GM18867 (cell line): ENCODE measurements around the gene IL9R.
"Not testable (repeated sequence)": the region's sequence is repeated elsewhere in the genome, so short reads cannot be mapped to it uniquely, and the experiment has no call there.

Experiments
- ATAC-seq: cut with Tn5 transposase; IDR thresholded peaks from one replicate; pipeline ENCODE4 v1.9.1; 2021; ENCODE audit warnings: mild to moderate bottlenecking, moderate library complexity; ENCODE audit not compliant: unreplicated experiment

The IL9R gene, protein sequence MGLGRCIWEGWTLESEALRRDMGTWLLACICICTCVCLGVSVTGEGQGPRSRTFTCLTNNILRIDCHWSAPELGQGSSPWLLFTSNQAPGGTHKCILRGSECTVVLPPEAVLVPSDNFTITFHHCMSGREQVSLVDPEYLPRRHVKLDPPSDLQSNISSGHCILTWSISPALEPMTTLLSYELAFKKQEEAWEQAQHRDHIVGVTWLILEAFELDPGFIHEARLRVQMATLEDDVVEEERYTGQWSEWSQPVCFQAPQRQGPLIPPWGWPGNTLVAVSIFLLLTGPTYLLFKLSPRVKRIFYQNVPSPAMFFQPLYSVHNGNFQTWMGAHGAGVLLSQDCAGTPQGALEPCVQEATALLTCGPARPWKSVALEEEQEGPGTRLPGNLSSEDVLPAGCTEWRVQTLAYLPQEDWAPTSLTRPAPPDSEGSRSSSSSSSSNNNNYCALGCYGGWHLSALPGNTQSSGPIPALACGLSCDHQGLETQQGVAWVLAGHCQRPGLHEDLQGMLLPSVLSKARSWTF

DNA sequence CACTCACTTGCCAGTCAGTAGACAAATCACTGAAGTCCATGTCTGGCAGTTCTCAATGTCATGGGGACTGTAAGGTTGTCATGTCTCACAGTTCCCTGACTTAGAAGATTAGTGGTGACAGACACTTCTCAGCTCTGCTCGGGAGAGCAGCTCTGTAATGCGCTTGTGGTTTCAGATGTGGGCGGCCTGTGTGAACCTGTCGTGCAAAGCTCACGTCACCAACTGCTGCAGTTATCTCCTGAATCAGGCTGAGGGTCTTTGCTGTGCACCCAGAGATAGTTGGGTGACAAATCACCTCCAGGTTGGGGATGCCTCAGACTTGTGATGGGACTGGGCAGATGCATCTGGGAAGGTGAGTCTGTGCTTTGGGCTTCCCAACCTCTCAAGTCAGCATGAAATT lies at the start of gene IL9R:
Gene IL9R, plus strand, starts transcription at position 261 of the 400 bp plus-strand sequence. Its CDS starts 64 bp downstream, at position 325.
- peak; percentile 92 for ATAC-seq

DNA sequence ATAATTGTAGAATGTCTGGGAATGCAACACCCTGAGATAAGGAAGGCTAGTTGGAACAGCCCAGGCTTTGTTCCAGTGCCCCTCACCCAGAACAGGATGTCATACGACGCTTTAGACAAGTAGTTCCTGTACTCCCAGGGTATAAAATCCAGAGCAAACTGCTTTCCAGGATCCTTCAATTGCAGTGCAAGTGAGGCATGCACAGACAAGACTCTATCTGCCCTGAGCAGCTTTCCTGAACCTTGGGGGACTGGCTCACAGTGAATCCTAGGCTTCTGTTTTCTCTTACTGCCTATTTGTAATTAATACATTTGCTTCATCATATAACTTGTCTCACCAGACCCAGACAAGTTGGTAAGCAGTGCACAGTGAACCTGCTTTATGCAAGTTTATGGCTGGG lies 48.4 kb upstream of the IL9R start:
- no peak for ATAC-seq

GRCh38 chrX:155951237-155951789 lies 46.2 kb upstream of the IL9R start:
- ATAC-seq: no peak

GRCh38 chrX:155953055-155953454 lies 44.4 kb upstream of the IL9R start:
- ATAC-seq: no peak

DNA sequence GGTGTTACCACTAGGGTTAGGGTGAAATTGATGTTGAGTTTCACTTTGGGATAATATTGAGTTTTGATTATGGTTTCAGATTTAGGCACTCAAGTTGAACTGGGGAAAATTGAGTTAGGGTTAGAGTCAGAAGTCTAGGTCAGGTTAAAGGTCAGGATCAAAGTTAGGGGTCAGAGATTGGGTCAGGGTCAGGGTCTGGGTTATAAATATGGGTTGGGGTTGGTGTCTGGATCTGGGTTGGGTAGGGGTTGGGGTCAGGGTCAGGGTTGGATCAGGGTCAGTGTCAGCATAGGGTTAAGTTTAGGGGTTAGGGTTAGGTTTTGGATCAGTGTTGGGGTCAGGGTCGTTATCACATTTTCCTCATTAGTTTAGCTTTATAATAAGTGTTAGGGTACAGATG lies 42.7 kb upstream of the IL9R start:
- no peak for ATAC-seq

DNA sequence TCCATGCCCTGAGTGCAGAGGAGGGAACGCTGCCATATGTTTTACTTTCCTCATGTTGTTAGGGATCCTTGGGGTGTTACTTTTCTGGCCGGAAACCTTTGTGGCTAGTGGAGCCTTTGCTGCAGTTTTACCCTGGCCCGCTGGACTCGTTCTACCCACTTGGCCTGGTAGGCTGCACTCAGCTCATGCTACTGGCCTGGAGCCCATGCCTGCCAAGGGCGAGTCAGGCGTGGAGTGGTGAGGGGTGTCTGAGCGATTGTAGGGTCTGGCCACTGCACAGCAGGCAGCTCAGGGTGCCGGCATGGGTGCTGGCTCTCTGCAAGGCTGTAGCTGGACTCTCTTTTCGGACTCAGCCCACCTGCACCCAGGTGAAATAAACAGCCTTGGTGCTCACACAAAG lies 41.4 kb upstream of the IL9R start:
- no peak for ATAC-seq

GRCh38 chrX:155956649-155957048 lies 40.8 kb upstream of the IL9R start:
- ATAC-seq: no peak

DNA sequence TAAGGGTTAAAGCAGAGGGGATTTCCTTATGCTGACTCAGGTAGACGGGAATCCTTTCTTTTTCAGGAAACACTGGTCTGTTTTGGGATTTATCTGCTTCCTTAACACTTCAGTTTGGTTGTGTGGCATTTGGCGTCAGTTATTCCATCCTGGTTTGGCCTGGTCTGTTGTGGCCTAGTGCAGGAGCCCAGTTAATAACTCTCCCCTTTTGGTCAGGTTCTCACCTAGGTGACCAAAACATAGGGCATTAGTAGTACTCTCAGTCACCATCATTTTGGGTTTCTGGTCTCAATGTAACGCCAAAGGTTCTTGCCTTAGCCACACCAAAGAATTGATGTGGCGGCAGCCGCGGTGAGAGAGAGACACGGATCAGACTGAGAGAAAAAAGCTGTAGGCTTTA lies 39.7 kb upstream of the IL9R start:
- ATAC-seq: no peak

DNA sequence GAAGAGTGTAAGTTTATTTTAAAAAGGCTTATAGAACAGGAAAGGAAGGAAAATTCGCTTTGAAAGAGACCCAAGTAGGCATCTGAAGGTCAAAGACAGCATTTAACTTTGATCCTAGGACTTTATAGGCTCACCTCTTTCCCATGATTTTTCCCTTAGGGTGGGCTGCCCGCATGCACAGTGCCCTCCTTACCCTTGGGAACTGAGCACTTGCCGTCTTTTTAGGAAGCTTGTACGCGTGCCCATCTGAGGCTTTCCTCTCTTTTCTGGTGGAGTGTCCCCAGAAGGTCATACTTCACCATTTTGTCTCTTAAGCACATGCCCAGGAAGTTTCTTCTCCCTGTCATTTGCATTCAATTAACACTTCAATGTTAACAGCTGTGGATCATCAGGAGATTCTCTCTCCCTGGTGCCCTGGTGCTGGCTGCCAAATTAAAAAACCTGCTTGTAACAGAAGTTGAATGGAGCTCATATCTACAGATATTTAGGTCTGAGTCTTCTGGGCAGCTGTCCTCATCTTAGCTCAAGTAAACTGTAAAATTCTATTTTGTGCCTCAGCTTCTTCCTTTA lies 38.4 kb upstream of the IL9R start:
- ATAC-seq: no peak

- ATAC-seq: no peak
Observed at GRCh38 chrX:155962906-155963305, 34.6 kb upstream of the IL9R start.

DNA sequence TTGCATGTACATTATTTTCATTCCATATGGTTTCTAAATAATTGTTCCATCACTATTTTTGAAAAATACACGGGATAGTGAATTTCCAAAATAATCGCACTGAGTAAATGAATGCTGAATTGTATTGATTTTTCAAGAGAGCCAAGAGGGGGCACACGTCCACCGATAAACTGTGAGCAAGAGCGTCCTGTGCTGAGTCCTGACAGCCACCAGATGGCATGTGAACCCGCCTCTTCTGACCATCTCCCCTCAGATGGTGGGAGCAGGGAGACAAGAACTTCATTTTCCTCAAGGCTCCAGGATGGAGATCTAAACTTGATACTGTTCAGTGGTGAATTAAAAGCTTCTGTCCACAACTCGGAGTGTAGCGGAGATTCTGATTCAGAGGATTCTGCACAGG lies 30.6 kb upstream of the IL9R start:
- ATAC-seq: peak; percentile 70

DNA sequence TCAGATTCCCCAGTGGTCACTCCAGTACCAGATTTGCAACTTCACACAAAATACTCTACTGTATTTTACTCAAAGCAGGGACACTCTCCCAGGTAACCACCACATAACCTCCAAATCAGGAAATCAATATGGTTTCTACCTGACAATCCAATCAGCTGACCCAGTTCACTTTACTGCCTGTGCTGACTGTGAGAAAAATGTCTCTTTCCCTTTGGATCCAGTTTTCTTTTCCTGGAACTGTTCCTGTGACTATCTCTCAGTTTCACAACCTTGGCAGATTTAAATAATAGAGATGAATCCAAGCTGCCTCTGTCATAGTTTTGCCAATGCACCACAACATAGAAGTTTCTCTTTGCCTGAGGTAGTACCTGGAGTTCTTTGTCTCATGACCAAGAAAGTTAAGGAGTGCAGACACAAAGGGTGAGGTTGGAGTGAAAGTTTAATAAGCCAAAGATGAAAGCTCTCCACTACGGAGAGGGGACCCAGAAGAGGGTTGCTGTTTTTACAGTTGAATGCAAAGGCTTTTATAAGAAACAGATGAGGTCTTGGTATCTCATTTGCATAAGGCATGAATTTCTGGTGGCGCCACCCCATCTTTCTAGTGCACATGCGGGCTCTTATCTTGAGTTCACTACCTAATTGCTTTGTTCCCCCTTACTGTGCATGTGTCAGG lies 29.7 kb upstream of the IL9R start:
- no peak for ATAC-seq

- ATAC-seq: no peak
Observed at GRCh38 chrX:155968326-155968661, 29.2 kb upstream of the IL9R start.

DNA sequence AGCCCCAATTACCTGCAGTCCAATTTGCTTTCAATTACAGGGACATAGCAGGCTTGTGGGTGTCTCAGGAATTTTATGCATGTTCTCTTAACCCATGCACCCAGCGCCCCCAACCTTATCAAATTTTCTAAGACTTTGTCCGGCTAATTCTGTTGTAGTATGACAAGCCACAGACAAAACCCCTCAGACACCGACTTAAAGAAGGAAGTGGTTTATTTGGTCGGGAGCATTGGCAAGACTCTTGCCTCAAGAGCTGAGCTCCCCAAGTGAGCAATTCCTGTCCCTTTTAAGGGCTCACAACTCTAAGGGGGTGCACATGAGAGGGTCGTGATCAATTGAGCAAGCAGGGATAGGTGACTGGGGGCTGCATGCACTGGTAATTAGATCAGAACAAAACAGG lies 28.7 kb upstream of the IL9R start:
- no peak for ATAC-seq

- ATAC-seq: not testable (repeated sequence)
Observed at GRCh38 chrX:155971658-155972057, 25.8 kb upstream of the IL9R start.

- ATAC-seq: not testable (repeated sequence)
Observed at GRCh38 chrX:155972241-155972640, 25.3 kb upstream of the IL9R start.

DNA sequence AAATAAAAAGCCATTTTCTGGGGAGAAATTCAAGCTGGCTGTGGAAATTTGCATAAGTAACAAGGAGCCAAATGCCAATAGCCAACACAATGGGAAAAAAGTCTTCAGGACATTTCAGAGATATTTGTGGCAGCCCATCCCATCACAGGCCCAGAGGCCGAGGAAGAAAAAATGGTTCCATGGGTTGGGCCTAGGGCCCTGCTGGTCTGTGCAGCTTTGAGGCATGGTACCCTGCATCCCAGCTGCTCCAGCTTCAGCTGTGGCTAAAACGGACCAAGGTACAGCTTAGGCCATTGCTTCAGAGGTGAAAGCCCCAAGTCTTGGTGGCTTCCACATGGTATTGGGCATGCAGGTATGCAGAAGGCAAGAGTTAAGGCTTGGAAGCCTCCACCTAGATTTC lies 14.2 kb upstream of the IL9R start:
- no peak for ATAC-seq

- no peak for ATAC-seq
Observed at GRCh38 chrX:155985208-155985607, 12.3 kb upstream of the IL9R start.

DNA sequence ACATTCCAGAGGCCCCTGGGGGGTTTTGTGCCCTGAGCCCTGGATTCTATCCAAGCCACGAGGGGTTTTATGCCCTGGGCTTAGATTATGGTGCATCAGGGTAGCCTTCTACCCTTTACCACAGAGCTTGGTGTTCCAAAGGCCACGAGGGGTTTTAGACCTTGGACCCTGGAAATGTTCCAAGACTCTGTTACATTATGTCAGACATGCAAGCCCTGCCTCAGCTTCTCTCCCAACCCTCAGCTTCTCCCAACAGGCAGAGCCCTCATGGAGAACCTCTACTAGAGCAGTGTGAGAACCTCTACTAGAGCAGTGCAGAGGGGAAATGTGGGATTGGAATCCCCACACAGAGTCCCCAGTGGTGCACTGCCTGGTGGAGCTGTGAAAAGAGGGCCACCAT lies 10.5 kb upstream of the IL9R start:
- not testable (repeated sequence) for ATAC-seq

- ATAC-seq: no peak
Observed at GRCh38 chrX:155988859-155989258, 8.6 kb upstream of the IL9R start.

DNA sequence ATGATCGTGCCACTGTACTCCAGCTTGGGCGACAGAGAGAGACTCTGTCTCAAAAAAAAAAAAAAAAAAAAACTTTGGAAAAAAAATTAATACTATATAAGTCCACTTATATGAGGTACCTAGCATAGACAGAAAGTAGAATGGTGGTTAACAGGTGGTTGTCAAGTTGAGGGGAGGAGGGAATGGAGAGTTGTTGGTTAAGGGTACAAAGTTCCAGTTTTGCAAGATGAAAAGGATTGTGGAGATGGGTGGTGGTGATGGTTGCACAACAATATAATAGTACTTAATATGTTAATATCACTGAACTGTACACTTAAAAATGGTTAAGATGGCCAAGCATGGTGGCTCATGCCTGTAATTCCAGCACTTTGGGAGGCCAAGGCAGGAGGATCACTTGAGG lies 4.1 kb upstream of the IL9R start:
- ATAC-seq: no peak
